ENCODE data around the gene SYTL2.
"Not testable (repeated sequence)": the region's sequence is repeated elsewhere in the genome, so short reads cannot be mapped to it uniquely, and the experiment has no call there.

SYTL2 gene

DNA sequence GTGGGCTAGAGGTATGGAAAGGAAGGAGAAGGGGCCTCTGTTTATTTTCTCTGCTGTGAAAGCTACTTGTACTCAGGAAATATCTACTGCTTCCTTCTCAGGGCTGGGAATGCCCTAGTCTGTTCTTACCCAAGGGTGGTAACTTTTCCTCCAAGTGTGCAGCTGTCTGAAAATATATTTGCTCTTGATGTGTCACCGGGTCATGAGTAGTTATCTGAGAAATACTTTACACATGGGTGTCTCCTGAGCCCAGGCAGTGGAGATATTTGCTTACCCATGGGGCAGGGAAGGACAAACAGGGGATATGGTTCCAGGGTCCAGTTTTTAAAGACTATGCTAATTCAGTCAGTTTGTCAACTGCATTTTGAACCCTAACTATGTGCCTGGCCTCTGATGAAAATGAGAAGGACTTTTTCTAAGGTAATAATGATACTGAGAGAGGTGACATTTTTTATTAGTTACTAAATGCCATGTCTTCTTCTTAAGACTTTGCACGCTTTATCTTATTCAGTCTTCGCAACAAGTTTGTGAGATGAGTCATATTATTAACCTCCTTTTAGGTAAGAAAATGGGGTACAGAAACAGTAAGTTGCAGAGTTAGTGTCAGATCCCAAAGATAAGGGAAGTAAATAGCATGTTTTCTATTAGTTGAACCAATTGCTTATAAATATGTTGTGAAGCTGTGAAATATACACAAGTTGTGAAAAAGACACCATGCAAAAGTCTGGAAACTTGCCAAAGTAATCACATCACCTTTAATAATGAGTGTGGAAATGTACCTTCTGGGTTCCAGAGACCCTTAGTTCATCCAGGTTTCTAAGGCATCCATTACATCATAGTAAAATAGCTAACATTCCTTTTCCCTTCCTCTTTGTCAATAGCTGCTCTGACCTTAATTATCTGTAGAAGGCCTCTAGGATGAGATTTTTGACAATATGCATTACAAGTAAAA is 22.9 kb downstream of the SYTL2 start:
- no peak for ATAC-seq

DNA sequence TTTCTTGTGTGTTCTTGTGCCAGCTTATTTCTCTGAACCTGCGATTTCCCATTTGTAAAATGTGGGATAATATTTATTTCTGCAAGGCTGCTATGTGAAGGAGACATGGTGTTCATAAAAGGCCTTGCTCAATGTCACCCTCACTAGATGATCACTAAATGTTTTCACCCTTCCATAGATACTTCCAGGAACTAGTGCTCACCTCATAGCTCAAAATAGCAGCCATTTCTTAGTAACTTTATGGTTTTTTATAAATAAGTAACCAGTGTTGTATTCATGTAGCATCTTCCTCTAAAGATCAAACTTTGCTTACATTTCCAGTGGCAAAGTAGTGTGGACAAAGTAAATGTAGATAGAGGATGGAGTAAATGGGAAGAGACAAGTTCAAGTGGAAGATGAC is 23.8 kb downstream of the SYTL2 start:
- DNase-seq (no peak), ATAC-seq (no peak)
- Mint-ChIP-seq H3K4me3 (no peak overlapping the region), H3K27me3 (no peaks in the 10 kb centered on the region), H3K27ac (peak overlapping the region in 1 of 2 donors; percentile 16), H3K9me3 (peaks cover 6 to 8% of the 10 kb centered on the region in 2 donors), H3K4me1 (peaks cover 25% of the 10 kb centered on the region)

More for the DNA sequence above, 22.9 kb downstream of the SYTL2 start:
- Mint-ChIP-seq H3K9me3 (peaks cover 0 to 6% of the 10 kb centered on the region in 2 donors), H3K27me3 (no peaks in the 10 kb centered on the region), H3K4me3 (no peak overlapping the region), H3K27ac (no peak overlapping the region), H3K4me1 (peaks cover 25% of the 10 kb centered on the region)
- DNase-seq: no peak

DNA sequence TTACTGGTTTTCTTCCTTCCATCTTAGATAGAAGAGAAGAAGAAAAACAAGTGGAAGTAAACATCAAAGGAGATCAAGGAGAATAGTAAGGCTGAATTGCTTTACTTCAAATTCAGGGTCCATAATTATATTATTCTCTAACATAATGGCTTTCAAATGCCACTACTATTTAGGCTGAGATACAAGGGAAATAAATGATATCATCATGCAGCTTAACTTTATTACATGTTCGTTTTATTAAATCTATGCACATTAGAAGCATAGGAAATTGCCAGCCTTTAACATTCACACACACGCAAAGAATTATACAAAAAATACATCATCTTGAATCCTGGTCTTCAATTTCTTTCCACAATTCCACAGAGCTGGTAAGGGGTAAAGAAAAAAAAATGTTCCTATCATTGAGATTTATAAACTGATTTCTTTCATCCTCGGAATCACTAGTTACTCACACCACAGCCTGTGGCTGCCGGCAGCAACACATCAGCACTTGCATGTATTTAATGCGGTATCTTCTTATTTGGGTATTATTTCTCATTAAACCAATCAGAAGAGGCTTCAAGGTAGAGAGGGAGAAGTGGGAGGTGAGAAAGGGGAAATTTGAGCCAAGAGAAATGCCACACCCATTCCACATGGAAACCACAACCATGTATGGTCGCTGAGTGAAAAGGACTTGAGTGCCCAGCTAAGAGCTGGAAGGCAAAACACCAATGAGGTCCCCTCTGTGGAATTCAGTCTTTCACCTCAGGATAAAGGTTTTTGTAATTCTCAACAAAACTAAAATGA is 26.3 kb downstream of the SYTL2 start:
- H3K27me3 Mint-ChIP-seq: no peaks in the 10 kb centered on the region
- peaks cover 47% of the 10 kb centered on the region for H3K4me1 Mint-ChIP-seq
- DNase-seq (no peak), ATAC-seq (no peak)
- peaks cover 6 to 18% of the 10 kb centered on the region in 2 donors for H3K9me3 Mint-ChIP-seq
- no peak overlapping the region for H3K4me3 Mint-ChIP-seq
- no peak overlapping the region for H3K27ac Mint-ChIP-seq

DNA sequence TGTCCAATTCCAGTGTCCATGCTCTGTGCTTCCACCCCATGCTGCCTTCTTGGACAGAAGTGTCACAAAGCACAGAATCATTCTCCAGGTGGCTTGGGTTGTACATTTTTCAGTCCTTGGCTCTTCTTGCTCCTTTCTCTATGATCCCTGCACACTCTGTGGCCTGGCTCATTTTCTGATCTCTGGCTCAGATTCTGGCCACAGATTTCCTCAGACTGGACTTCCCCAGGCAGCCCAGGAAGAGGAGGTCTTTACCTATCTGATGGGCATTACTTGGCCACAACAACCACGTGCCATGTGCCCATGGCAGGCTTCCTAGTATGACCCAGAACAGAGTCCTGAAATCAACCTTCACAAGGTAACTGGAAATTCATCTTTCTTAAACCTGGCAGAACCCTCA is 27.2 kb downstream of the SYTL2 start:
- H3K4me1 Mint-ChIP-seq: peaks cover 49% of the 10 kb centered on the region
- peak overlapping the region in 1 of 2 donors; percentile 63 for H3K27ac Mint-ChIP-seq
- H3K4me3 Mint-ChIP-seq: peak overlapping the region in 1 of 2 donors; percentile 5
- H3K9me3 Mint-ChIP-seq: peaks cover 6 to 18% of the 10 kb centered on the region in 2 donors
- DNase-seq (peak in 1 of 2 donors; percentile 35), ATAC-seq (peak; percentile 59)
- H3K27me3 Mint-ChIP-seq: no peaks in the 10 kb centered on the region

DNA sequence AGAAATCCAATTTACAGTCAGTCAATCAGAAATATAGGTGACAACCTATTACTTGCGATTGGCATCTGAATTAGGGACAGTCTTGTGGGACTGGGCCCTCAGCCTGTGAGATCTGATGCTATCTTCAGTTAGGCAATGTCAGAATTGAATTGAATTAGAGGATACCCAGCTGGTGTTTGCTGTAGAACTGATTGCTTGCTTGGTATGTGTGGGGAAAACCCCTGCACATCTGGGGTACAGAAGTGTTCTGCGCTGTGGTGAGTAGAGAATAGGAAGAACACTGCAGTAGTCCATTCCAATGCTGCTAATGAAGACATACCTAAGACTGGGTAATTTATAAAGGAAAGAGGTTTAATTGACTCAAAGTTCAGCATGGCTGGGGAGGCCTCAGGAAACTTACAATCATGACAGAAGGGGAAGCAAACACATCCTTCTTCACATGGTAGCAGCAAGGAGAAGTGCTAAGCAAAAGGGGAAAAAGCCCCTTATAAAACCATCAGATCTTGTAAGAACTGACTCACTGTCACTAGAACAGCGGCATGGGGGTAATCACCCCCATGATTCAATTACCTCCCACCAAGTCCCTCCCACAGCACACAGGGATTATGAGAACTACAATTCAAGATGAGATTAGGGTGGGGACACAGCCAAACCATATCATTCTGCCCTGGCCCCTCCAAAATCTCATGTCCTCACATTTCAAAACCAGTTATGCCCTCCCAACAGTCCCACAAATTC is 30.0 kb downstream of the SYTL2 start:
- DNase-seq: peak; percentile 12 to 36
- peak overlapping the region in 1 of 2 donors; percentile 3 for H3K4me3 Mint-ChIP-seq
- H3K4me1 Mint-ChIP-seq: peaks cover 35% of the 10 kb centered on the region
- H3K27me3 Mint-ChIP-seq: not testable (repeated sequence)
- peak overlapping the region; percentile 80 to 92 for H3K27ac Mint-ChIP-seq
- peaks cover 13 to 18% of the 10 kb centered on the region in 2 donors for H3K9me3 Mint-ChIP-seq
- ATAC-seq: peak; percentile 85

DNA sequence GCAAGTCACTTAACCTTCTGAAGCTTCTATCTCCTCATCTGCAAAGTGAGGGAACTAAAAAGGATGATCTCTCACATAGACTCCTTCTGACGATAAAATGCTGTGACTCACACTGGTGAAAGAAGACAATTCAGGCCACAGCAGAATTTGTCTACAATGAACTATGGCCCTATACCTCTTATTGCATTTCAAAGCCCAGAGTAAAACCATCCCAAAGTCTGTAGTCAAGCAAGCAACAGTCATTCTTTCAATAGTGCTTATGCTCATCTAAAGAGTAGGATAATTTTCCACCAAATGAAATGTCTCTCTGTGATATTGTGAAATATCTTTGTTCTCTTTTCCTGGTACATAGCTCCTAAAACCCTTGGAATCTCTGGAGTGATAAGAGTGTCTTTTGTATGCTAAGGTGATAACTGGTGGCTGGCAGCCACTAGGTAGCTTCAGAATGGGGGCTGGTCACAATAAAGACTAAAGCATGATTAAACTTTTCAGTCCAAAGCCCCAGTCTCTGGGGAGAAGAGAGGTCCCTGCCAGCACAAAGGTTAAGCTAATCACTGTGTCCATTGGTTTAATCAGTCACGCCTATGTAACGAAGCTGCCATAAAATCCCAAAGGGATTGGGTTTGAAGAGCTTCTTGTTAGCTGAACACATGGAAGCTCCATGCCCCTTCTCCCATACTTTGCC is 30.8 kb downstream of the SYTL2 start:
- Mint-ChIP-seq H3K27ac (no peak overlapping the region), H3K4me1 (peaks cover 39% of the 10 kb centered on the region), H3K9me3 (peaks cover 16 to 18% of the 10 kb centered on the region in 2 donors), H3K4me3 (no peak overlapping the region), H3K27me3 (no peaks in the 10 kb centered on the region)
- DNase-seq: no peak
- ATAC-seq: no peak

DNA sequence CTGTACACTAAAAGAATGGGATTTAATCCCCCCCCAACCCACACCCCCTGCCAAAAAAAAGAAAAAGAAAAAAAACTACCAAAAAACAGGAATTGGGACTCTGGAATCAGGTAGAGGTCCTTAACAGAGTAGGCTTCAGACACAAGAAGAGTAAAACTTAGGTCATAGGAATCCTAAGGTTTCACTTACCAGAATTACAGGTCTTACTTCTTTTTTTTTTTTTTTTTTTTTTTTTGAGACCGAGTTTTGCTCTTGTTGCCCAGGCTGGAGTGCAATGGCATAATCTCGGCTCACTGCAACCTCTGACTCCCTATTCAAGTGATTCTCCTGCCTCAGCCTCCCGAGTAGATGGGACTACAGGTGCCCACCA is 33.4 kb downstream of the SYTL2 start:
- not testable (repeated sequence) for DNase-seq, H3K27me3 Mint-ChIP-seq, ATAC-seq, H3K4me3 Mint-ChIP-seq, H3K27ac Mint-ChIP-seq
- Mint-ChIP-seq H3K4me1 (peaks cover 47% of the 10 kb centered on the region), H3K9me3 (peaks cover 10 to 13% of the 10 kb centered on the region in 2 donors)

DNA sequence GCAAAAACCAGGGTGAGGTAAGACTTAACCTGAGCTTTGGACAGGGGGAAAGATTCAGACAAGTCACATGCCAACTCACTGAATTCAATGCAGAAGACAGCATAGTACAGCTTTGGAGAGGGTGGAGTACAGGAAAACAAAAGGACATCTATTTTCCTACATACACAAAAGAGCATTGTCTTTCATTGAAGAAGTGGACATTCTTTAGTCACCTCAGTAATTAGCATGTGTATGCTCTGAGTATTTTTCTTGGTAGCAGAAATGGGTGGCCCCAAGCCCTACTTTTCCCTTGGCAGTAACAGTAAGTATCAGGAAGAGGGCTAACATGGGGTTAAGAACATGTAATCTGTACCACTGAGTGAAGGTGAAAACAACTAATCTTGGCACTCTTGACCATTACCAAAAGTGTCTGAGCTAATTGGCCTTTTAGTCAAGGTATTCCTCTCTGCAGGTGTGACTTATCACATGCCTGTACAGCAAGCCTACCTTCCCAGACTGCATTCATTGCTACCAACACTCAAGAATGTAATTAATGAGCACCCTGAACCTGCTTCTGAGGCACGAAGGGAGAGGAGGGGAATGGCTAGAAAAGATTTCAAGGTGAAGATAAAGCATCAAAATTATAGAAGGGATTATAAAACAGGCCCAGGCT is 33.9 kb downstream of the SYTL2 start:
- DNase-seq (no peak), ATAC-seq (no peak)
- no peak overlapping the region for H3K27ac Mint-ChIP-seq
- H3K27me3 Mint-ChIP-seq: no peaks in the 10 kb centered on the region
- no peak overlapping the region for H3K4me3 Mint-ChIP-seq
- peaks cover 47% of the 10 kb centered on the region for H3K4me1 Mint-ChIP-seq
- peaks cover 10% of the 10 kb centered on the region in 2 donors for H3K9me3 Mint-ChIP-seq

DNA sequence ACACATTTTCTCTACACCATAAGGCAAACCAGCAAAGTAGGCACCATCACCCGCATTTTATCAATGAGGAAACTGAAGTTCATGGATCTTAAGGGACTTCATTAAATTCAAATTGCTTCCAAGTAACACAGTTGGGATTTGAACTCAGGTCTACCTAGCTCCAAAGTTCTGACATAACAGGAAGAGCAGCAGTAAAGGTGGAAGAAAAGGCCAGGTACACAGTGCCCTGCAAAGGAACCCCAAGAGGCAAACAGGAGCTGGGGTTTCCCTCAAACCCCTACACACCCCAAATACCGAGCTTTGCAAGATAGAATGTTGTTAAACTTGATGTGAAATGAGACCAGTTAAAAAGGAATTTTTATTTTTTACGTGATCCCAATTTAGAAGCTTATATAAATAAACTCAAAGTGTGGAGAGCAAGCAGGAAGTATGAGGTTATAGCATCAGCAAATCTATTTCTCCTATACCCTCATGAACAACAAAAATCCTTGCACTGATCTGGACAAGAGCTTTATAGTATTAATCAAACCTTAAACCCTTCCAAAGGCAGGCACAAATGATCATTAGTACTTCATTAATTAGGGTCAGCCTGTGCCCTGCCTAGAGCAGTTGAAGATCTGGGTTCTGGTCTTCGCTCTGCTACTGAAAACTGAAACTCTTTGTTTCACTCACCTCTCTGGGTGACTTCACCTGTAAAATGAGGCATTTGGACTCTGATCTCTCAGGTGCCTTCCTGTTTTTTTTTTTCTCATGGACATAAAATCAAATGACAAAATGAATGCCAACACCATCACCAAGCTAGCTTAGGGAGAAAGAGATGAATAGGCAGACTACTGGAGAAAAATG is 36.5 kb downstream of the SYTL2 start:
- peaks cover 0 to 10% of the 10 kb centered on the region in 2 donors for H3K9me3 Mint-ChIP-seq
- no peak overlapping the region for H3K4me3 Mint-ChIP-seq
- H3K4me1 Mint-ChIP-seq: peaks cover 34% of the 10 kb centered on the region
- H3K27ac Mint-ChIP-seq: peak overlapping the region in 1 of 2 donors; percentile 38
- DNase-seq (no peak), ATAC-seq (peak; percentile 60)
- no peaks in the 10 kb centered on the region for H3K27me3 Mint-ChIP-seq

DNA sequence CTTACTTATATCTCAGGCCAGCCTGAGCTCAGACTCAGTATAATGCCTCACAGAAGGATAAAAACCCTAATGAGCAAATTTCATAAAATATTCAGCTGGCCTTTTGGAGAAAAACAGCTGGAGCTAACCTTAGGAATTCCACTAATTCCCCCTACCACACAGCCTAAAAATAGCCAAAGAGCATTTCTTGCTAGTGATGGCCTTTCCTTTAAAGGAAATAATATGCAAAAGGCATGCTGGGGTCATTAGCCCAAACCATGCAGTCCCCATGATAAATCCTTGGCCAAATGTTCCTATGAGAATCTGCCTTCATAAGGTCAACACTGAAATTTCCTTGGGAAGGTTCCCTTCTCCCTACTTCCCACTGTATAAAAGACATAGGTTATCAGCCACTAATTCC is 38.2 kb downstream of the SYTL2 start:
- no peak overlapping the region for H3K27ac Mint-ChIP-seq
- no peak for ATAC-seq
- peaks cover 0 to 10% of the 10 kb centered on the region in 2 donors for H3K9me3 Mint-ChIP-seq
- DNase-seq: no peak
- H3K4me1 Mint-ChIP-seq: peaks cover 52% of the 10 kb centered on the region
- no peaks in the 10 kb centered on the region for H3K27me3 Mint-ChIP-seq
- no peak overlapping the region for H3K4me3 Mint-ChIP-seq

DNA sequence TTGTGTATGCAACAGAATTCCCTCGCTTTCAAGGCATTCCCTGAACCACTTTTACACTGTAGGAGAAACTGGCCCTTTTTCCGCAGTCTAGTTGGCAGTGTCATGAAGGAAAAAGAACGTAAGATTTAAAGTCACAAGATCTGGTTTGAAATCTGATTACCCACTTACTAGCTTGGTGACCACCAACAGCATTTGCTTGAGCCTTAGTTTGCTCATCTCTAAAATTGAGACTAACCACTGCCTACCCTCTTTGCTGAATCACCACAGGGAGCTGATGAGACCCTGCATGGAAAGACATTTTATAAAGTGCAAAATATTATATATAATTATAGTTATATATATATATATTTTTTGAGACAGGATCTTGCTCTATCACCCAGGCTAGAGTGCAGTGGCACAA is 39.4 kb downstream of the SYTL2 start:
- peaks cover 62% of the 10 kb centered on the region for H3K4me1 Mint-ChIP-seq

DNA sequence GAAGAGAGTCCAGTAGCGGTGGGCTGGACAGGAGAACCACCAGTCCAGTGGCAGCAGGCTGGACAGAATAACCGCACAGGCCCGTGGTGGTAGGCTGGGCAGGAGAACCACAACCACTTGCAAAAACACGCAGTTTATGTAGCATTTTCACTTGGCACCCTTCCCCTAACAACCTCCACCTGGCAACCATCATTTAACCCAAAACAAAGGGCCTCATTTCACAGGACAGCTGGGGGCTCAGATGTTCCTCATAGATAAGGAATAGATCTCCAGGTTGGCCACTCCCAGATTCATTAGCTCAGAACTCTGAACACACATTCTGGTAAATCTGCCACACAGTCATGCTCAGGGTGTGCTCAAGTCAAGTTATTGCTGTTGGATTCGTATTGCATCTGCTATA is 41.2 kb downstream of the SYTL2 start:
- DNase-seq (no peak), ATAC-seq (no peak)
- H3K27ac Mint-ChIP-seq: no peak overlapping the region
- H3K4me3 Mint-ChIP-seq: no peak overlapping the region
- no peaks in the 10 kb centered on the region for H3K9me3 Mint-ChIP-seq
- H3K4me1 Mint-ChIP-seq: peaks cover 61% of the 10 kb centered on the region
- no peaks in the 10 kb centered on the region for H3K27me3 Mint-ChIP-seq

More for the DNA sequence above, 39.4 kb downstream of the SYTL2 start:
- Mint-ChIP-seq H3K9me3 (peaks cover 0 to 9% of the 10 kb centered on the region in 2 donors), H3K27ac (no peak overlapping the region), H3K27me3 (no peaks in the 10 kb centered on the region), H3K4me3 (no peak overlapping the region)
- ATAC-seq (no peak), DNase-seq (no peak)

DNA sequence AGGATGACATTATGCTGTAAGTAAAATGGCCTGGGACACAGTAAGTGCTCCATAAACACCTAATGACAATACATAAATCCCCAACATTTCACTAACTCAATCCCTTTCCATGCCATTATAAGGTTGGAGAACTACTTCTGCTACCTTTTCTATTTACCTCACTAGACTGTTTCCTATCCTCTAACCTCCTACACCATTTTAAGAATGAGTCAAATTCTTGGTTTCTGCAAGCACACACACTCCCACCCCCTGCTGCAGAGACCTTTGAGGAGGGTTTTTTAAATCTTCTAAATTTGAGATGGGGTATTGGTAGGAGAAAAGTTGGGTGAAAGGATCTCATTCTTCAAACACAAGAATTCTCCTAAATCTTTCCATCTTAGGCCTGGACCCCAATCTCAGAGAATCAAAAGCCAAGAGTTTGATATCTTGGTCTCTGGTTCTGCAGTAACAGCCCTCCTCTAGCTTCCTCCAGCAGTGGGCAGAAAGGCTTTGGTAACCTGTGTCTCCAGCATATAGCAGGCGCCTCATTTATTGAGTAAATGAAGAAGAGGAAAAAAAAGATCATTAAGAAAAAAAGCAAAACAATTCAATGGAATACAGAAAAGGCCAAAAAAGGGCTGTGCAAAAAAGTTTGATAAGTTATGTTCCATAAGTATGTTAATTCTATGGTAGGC is 42.3 kb downstream of the SYTL2 start:
- Mint-ChIP-seq H3K4me3 (peak overlapping the region; percentile 40 to 57), H3K27ac (peak overlapping the region in 1 of 2 donors; percentile 42), H3K9me3 (no peaks in the 10 kb centered on the region), H3K27me3 (no peaks in the 10 kb centered on the region), H3K4me1 (peaks cover 64% of the 10 kb centered on the region)
- peak; percentile 86 for ATAC-seq
- no peak for DNase-seq
